Brain microvascular endothelial cell (primary cell): ENCODE measurements around the gene EML1.

Source experiments
- DNase-seq: peaks from one replicate; pipeline ENCODE4 v3.0.0-alpha.2; 2020
- H3K27ac ChIP-seq: fragments of 250-450 bp; sonication (Bioruptor Pico); 2 replicates; pipeline ENCODE4 v1.5.1; 2020; ENCODE audit warnings: mild to moderate bottlenecking, moderate library complexity
- H3K27me3 ChIP-seq: fragments of 250-450 bp; sonication (Bioruptor Pico); replicated peaks from 2 replicates; pipeline ENCODE4 v1.5.1; 2020; ENCODE audit warnings: mild to moderate bottlenecking
- H3K36me3 ChIP-seq: fragments of 250-450 bp; sonication (Bioruptor Pico); replicated peaks from 2 replicates; pipeline ENCODE4 v1.5.1; 2020; ENCODE audit warnings: mild to moderate bottlenecking
- H3K4me3 ChIP-seq: 2 replicates; pipeline ENCODE4 v1.5.1; 2011; ENCODE audit warnings: low read depth, mild to moderate bottlenecking, control low read depth, low read length, moderate library complexity
- CTCF ChIP-seq: IDR thresholded peaks from 2 replicates; pipeline ENCODE4 v1.5.1; 2011; ENCODE audit warnings: low read depth, mild to moderate bottlenecking, moderate library complexity, low read length, control low read depth, inconsistent platforms; ENCODE audit errors: missing control alignments
- in situ Hi-C: cut with HindIII; loops from 2 replicates; pipeline ENCODE4 v1.10.0; 2017; ENCODE audit warnings: low sequenced_read_pairs, low pct_ligation_motif_present

Gene EML1

GRCh38 chr14:99815696-99816095 is 22.5 kb downstream of the EML1 start:
- in situ Hi-C loops, result no loop called here
- Histone ChIP-seq H3K27me3 (no peaks in the 10 kb centered on the region), H3K4me3 (no peak overlapping the region), H3K36me3 (no peaks in the 10 kb centered on the region), H3K27ac (no peak overlapping the region)
- DNase-seq, result no peak
- TF ChIP-seq CTCF, result no peak

GRCh38 chr14:99816217-99816616 is 23.0 kb downstream of the EML1 start:
- no peak for TF ChIP-seq CTCF
- Histone ChIP-seq H3K27ac (no peak overlapping the region), H3K27me3 (no peaks in the 10 kb centered on the region), H3K4me3 (no peak overlapping the region), H3K36me3 (no peaks in the 10 kb centered on the region)
- in situ Hi-C loops, result no loop called here
- no peak for DNase-seq

GRCh38 chr14:99816642-99817041 is 23.4 kb downstream of the EML1 start:
- Histone ChIP-seq H3K27ac (no peak overlapping the region), H3K36me3 (no peaks in the 10 kb centered on the region), H3K27me3 (no peaks in the 10 kb centered on the region)

GRCh38 chr14:99817331-99817730 is 24.1 kb downstream of the EML1 start:
- no peak for TF ChIP-seq CTCF
- Histone ChIP-seq H3K27ac (no peak overlapping the region), H3K4me3 (no peak overlapping the region), H3K27me3 (no peaks in the 10 kb centered on the region), H3K36me3 (no peaks in the 10 kb centered on the region)
- no peak for DNase-seq
- in situ Hi-C loops, result no loop called here

More at GRCh38 chr14:99816642-99817041, 23.4 kb downstream of the EML1 start:
- no peak for TF ChIP-seq CTCF
- DNase-seq, result no peak
- no peak overlapping the region for H3K4me3 ChIP-seq
- in situ Hi-C loops, result no loop called here

- in situ Hi-C loops, result no loop called here
- Histone ChIP-seq H3K36me3 (no peaks in the 10 kb centered on the region), H3K4me3 (no peak overlapping the region), H3K27ac (no peak overlapping the region), H3K27me3 (no peaks in the 10 kb centered on the region)
- DNase-seq, result no peak
- no peak for TF ChIP-seq CTCF
Measured at GRCh38 chr14:99818503-99819036, 25.4 kb downstream of the EML1 start.

- in situ Hi-C loops, result no loop called here
- H3K27me3 ChIP-seq, result no peaks in the 10 kb centered on the region
- no peak for DNase-seq
- H3K4me3 ChIP-seq, result no peak overlapping the region
- no peak for TF ChIP-seq CTCF
- no peak overlapping the region for H3K27ac ChIP-seq
- H3K36me3 ChIP-seq, result no peaks in the 10 kb centered on the region
Measured at GRCh38 chr14:99819514-99819913, 26.3 kb downstream of the EML1 start.
